ENCODE results near the gene CPEB4. TPM values are rescaled to one million over a fixed set of nuclear protein-coding genes. Genes with fewer than 3 reads are reported as not detected.

CPEB4 gene
- total and polyA plus RNA-seq, 9 of the 15 experiments (the other 6 are each of a cell fraction or from before 2014, with no cell fraction given) = 7.4 to 21.3 (median 12.4) TPM

DNA sequence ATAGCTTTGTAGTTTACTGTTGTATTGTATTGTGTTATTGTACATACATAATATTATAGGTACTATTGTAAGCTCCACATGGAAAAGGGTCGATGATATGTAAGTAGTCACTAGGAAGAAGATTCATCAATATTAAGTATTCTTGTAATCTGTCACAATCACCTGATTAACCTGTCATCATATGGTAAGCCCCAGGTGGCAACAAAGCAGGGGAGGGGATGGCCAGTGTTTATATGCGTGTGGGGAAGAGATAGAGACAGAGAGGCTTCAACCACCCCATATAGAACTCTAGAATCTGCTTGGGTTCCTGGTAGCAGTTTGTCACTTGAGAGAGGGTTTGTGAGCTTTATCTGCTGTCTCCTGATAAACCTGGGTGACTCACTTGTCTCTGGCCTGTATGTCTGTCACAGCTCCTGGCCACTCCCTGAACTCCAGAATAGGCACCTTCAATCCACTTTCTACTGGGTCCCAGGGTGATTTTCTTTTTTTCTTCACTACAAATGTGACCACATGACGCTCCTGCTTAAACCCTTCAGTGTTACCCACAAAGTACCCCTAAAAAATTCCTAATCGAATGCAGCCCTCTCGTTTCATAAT lies 48.9 kb upstream of the CPEB4 start (continued):
- TF ChIP-seq NONO (IDR thresholded peaks at IDR 0.05; ENCODE audit: low read depth in 2 of 2, low read length in 1 of 2) (peak in 1 of 2 experiments; percentile 82; a peak in 2 of 4 replicates), EP300 (IDR thresholded peaks at IDR 0.05; ENCODE audit: low read length) (peak; percentile 99), ZNF644 (tag; IDR thresholded peaks at IDR 0.05; ENCODE audit: low read depth) (peak; percentile 86), GATAD2B (IDR thresholded peaks at IDR 0.05; ENCODE audit: borderline replicate concordance) (peak; percentile 89), POLR3G (IDR thresholded peaks at IDR 0.05; ENCODE audit: extremely low read depth, insufficient read length, insufficient replicate concordance) (no peak), POLR2B (IDR thresholded peaks at IDR 0.05; ENCODE audit: low read depth, partially characterized antibody) (no peak), SPI1 (IDR thresholded peaks at IDR 0.05; ENCODE audit: borderline replicate concordance, low read depth, low read length) (peak; percentile 35; the same call in 1 of the 2 replicates), ARHGAP35 (IDR thresholded peaks at IDR 0.05; ENCODE audit: partially characterized antibody) (no peak), SRSF1 (IDR thresholded peaks at IDR 0.05; ENCODE audit: low read depth, low read length) (no peak), ZNF280B (CRISPR knock-in tag; IDR thresholded peaks at IDR 0.05) (no peak), DPF2 (IDR thresholded peaks at IDR 0.05) (peak; percentile 100), KAT2B (IDR thresholded peaks at IDR 0.05; ENCODE audit: low read depth, low read length) (no peak), POLR2AphosphoS2 (IDR thresholded peaks at IDR 0.05; ENCODE audit: low read length) (no peak), NR0B1 (IDR thresholded peaks at IDR 0.05; ENCODE audit: partially characterized antibody) (no peak), ZNF57 (CRISPR knock-in tag; IDR thresholded peaks at IDR 0.05) (no peak), MAZ (CRISPR knock-in tag; conservative IDR thresholded peaks at IDR 0.05 in 1 of 2, IDR thresholded peaks at IDR 0.05 in 1 of 2) (peak; percentile 45 to 73; a peak in 2 of 4 replicates), USF1 (CRISPR knock-in tag; IDR thresholded peaks at IDR 0.05) (no peak)
- TF ChIP-seq, protein P1, sequence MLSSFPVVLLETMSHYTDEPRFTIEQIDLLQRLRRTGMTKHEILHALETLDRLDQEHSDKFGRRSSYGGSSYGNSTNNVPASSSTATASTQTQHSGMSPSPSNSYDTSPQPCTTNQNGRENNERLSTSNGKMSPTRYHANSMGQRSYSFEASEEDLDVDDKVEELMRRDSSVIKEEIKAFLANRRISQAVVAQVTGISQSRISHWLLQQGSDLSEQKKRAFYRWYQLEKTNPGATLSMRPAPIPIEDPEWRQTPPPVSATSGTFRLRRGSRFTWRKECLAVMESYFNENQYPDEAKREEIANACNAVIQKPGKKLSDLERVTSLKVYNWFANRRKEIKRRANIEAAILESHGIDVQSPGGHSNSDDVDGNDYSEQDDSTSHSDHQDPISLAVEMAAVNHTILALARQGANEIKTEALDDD (IDR thresholded peaks at IDR 0.05) = peak; percentile 80
- TF ChIP-seq, protein P2, sequence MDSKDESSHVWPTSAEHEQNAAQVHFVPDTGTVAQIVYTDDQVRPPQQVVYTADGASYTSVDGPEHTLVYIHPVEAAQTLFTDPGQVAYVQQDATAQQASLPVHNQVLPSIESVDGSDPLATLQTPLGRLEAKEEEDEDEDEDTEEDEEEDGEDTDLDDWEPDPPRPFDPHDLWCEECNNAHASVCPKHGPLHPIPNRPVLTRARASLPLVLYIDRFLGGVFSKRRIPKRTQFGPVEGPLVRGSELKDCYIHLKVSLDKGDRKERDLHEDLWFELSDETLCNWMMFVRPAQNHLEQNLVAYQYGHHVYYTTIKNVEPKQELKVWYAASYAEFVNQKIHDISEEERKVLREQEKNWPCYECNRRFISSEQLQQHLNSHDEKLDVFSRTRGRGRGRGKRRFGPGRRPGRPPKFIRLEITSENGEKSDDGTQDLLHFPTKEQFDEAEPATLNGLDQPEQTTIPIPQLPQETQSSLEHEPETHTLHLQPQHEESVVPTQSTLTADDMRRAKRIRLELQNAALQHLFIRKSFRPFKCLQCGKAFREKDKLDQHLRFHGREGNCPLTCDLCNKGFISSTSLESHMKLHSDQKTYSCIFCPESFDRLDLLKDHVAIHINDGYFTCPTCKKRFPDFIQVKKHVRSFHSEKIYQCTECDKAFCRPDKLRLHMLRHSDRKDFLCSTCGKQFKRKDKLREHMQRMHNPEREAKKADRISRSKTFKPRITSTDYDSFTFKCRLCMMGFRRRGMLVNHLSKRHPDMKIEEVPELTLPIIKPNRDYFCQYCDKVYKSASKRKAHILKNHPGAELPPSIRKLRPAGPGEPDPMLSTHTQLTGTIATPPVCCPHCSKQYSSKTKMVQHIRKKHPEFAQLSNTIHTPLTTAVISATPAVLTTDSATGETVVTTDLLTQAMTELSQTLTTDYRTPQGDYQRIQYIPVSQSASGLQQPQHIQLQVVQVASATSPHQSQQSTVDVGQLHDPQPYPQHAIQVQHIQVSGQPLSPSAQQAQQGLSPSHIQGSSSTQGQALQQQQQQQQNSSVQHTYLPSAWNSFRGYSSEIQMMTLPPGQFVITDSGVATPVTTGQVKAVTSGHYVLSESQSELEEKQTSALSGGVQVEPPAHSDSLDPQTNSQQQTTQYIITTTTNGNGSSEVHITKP (IDR thresholded peaks at IDR 0.05; ENCODE audit: partially characterized antibody) = peak; percentile 82
